M059J (cell line): ENCODE results near the gene CYSTM1. TPM values are rescaled to one million over a fixed set of nuclear protein-coding genes. Genes with fewer than 3 reads are reported as not detected.

Source experiments
- total RNA-seq: library from RNA; depleted of rRNA; stranded (reverse); fragments of >200 nt; shearing (Covaris generic); gene quantifications from 2 replicates; pipeline ENCODE4 v1.2.3, GENCODE V29; 2014; rRNA removed

The CYSTM1 gene
- total RNA-seq, 1 experiment from 2014 or later, result 43.6 TPM

Other genes starting within 250 kb of the CYSTM1 start
- gene NRG2, start 131.9 kb upstream of the CYSTM1 start, total RNA-seq, result 1.3 and 1.9 TPM in 2 replicates
- gene PURA, start 61.1 kb upstream of the CYSTM1 start, total RNA-seq, result 5.2 and 7.8 TPM in 2 replicates
- 1.6 and 1.8 TPM in 2 replicates for gene IGIP, start 49.3 kb upstream of the CYSTM1 start, total RNA-seq
- 115 and 145 TPM in 2 replicates for gene PFDN1, start 127.9 kb downstream of the CYSTM1 start, total RNA-seq
- 9.2 and 13.8 TPM in 2 replicates for gene HBEGF, start 171.4 kb downstream of the CYSTM1 start, total RNA-seq
- gene SLC4A9, start 185.0 kb downstream of the CYSTM1 start, total RNA-seq, result not detected in 2 replicates
- gene ANKHD1, start 226.6 kb downstream of the CYSTM1 start, total RNA-seq, result 23.9 and 48.5 TPM in 2 replicates